GM12878 (cell line): ENCODE data around the gene INSIG1. TPM values are rescaled to one million over a fixed set of nuclear protein-coding genes. Genes with fewer than 3 reads are reported as not detected.

Experiments
- ATAC-seq: fragments of 200-7000 bp; cut with Tn5 transposase; 3 replicates; pipeline ENCODE4 v1.9.1; 2020; ENCODE audit warnings: mild to moderate bottlenecking, moderate library complexity
- BruUV-seq: library from RNA; stranded (reverse); fragments of 400-500 nt; replicated peaks from 2 replicates; lab custom pipeline; 2021; lab: Mats Ljungman, UMichigan
- CTCF ChIA-PET: fragments of 300-600 bp; sonication (Branson Sonifier 250); formaldehyde crosslinking; extraction: SDS; loops from one replicate; lab custom pipeline; 2021; ENCODE audit warnings: inconsistent platforms; lab: Yijun Ruan, JAX
- POLR2A ChIA-PET: fragments of 350-600 bp; formaldehyde crosslinking; extraction: SDS; loops from one replicate; lab custom pipeline; 2021; ENCODE audit warnings: inconsistent platforms; lab: Charles Lee
- RAD21 ChIA-PET: fragments of 300-600 bp; sonication (Branson Sonifier 250); formaldehyde crosslinking; loops from one replicate; lab custom pipeline; 2023; ENCODE audit warnings: antibody characterized with exemption; ENCODE audit not compliant: unreplicated experiment; lab: Charles Lee
- SMC1A ChIA-PET: fragments of 300-600 bp; sonication (Branson Sonifier 250); formaldehyde crosslinking; loops from one replicate; lab custom pipeline; 2023; ENCODE audit not compliant: unreplicated experiment, uncharacterized antibody; lab: Charles Lee
- DNase-seq: peaks from one replicate; pipeline ENCODE4 v3.0.0-alpha.2; 2011; ENCODE audit warnings: low read depth, low spot score
- FAIRE-seq: peaks from 3 replicates; lab custom pipeline; 2011; peaks lifted over from hg19 to GRCh38; lab: Jason Lieb, UNC
- H2AFZ ChIP-seq: 2 replicates; pipeline ENCODE4 v1.6.0; 2011; ENCODE audit warnings: low read depth, low read length, control low read depth; ENCODE audit not compliant: control insufficient read depth
- H3K27ac ChIP-seq: 2 replicates; pipeline ENCODE4 v1.5.1; 2011; ENCODE audit warnings: control low read depth; ENCODE audit not compliant: control insufficient read depth, insufficient read depth
- H3K27me3 ChIP-seq, 2 experiments: replicated peaks in 1 of 2; 2 replicates each; pipeline versions ENCODE4 v1.6.0 to v1.6.1; 2011; ENCODE audit warnings: low read length in 1 of 2; ENCODE audit not compliant: control insufficient read depth in 2 of 2, insufficient read depth in 2 of 2
- H3K36me3 ChIP-seq, 2 experiments: 2 replicates each; pipeline ENCODE4 v1.5.1; 2011; ENCODE audit warnings: low read length in 1 of 2; ENCODE audit not compliant: control insufficient read depth in 2 of 2, insufficient read depth in 2 of 2
- H3K4me1 ChIP-seq: 2 replicates; pipeline ENCODE4 v1.6.1; 2011; ENCODE audit warnings: mild to moderate bottlenecking, low read length, moderate library complexity, mixed read lengths; ENCODE audit not compliant: control insufficient read depth, insufficient read depth
- H3K4me2 ChIP-seq: 2 replicates; pipeline ENCODE4 v1.6.0; 2011; ENCODE audit warnings: control low read depth; ENCODE audit not compliant: control insufficient read depth, insufficient read depth
- H3K4me3 ChIP-seq: fragments of 200-600 bp; sonication (generic); 2 replicates; pipeline ENCODE4 v1.5.1; 2016
- H3K79me2 ChIP-seq: 2 replicates; pipeline ENCODE4 v1.6.0; 2011; ENCODE audit warnings: low read length; ENCODE audit not compliant: control insufficient read depth, insufficient read depth
- H3K9ac ChIP-seq: 2 replicates; pipeline ENCODE4 v1.8.0; 2011; ENCODE audit warnings: low read length, control low read depth, mixed read lengths; ENCODE audit not compliant: control insufficient read depth, insufficient read depth
- H3K9me3 ChIP-seq: replicated peaks from 3 replicates; pipeline ENCODE4 v1.5.1; 2011; ENCODE audit warnings: mild to moderate bottlenecking, low read length; ENCODE audit not compliant: control insufficient read depth, insufficient read depth
- H4K20me1 ChIP-seq: 2 replicates; pipeline ENCODE4 v1.6.0; 2011; ENCODE audit not compliant: control insufficient read depth, insufficient read depth
- KLF5 ChIP-seq: fragments of 450-650 bp; IDR thresholded peaks from 2 replicates; pipeline ENCODE4 v1.6.1; 2014; ENCODE audit warnings: mild to moderate bottlenecking; ENCODE audit not compliant: partially characterized antibody
- LARP7 ChIP-seq: fragments of 450-650 bp; IDR thresholded peaks from 2 replicates; pipeline ENCODE4 v1.6.1; 2017; ENCODE audit warnings: mild to moderate bottlenecking
- MTA2 ChIP-seq: fragments of 450-650 bp; IDR thresholded peaks from 2 replicates; pipeline ENCODE4 v1.6.1; 2016; ENCODE audit warnings: low read depth, mild to moderate bottlenecking, moderate library complexity
- NFYB ChIP-seq: IDR thresholded peaks from 2 replicates; pipeline ENCODE4 v1.6.1; 2011; ENCODE audit warnings: low read depth, mild to moderate bottlenecking, low read length, improper control_type of control experiment, moderate library complexity; ENCODE audit not compliant: insufficient read depth
- POU2F2 ChIP-seq: IDR thresholded peaks from 3 replicates; pipeline ENCODE4 v1.6.1; 2011; ENCODE audit warnings: low read depth, mild to moderate bottlenecking, low read length, borderline replicate concordance
- PRDM15 ChIP-seq: fragments of 450-650 bp; formaldehyde crosslinking; IDR thresholded peaks from 2 replicates; pipeline ENCODE4 v1.4.0; 2020; ENCODE audit warnings: mild to moderate bottlenecking, moderate library complexity
- RB1 ChIP-seq: fragments of 450-650 bp; formaldehyde crosslinking; IDR thresholded peaks from 2 replicates; pipeline ENCODE4 v1.6.1; 2017; ENCODE audit warnings: mild to moderate bottlenecking, borderline replicate concordance
- SMAD5 ChIP-seq: IDR thresholded peaks from 2 replicates; pipeline ENCODE4 v1.6.1; 2016; ENCODE audit warnings: antibody characterized with exemption, low read depth
- STAT1 ChIP-seq: fragments of 450-650 bp; conservative IDR thresholded peaks from 2 replicates; pipeline ENCODE4 v1.6.1; 2014; ENCODE audit warnings: antibody characterized with exemption, mild to moderate bottlenecking
- ZBTB11 ChIP-seq: fragments of 450-650 bp; formaldehyde crosslinking; IDR thresholded peaks from 2 replicates; pipeline ENCODE4 v1.5.0; 2022; ENCODE audit warnings: mild to moderate bottlenecking, missing genetic modification characterization
- WGBS: methylation state at CpG from one replicate; pipeline ENCODE4 v1.1.6; 2016; ENCODE audit warnings: low lambda C conversion rate; ENCODE audit not compliant: insufficient replicate concordance, insufficient coverage; ENCODE audit errors: missing lambda C conversion rate; 5-methylcytosine and 5-hydroxymethylcytosine counted together
- in situ Hi-C: fragments of 300-500 bp; cut with MboI; formaldehyde crosslinking; loops from 9 replicates; pipeline ENCODE4 v1.14.3; 2018; ENCODE audit warnings: mixed read lengths
- intact Hi-C: fragments of 100-400 bp; cut with micrococcal nuclease; formaldehyde crosslinking; loops from one replicate; pipeline ENCODE4 v1.14.2; 2022; ENCODE audit not compliant: unreplicated experiment
- polyA plus RNA-seq, 11 experiments: library from polyadenylated mRNA; depleted of rRNA in 4 of 11; unstranded in 6 of 11; stranded (reverse) in 5 of 11; fragments of >200 nt; fragmentation: Nextera tagmentation in 4 of 11; fragmentation: Illumina TruSeq in 1 of 11; extraction: Ambion mirVana in 4 of 11; extraction: Trizol in 1 of 11; gene quantifications; 1 replicate in 1 of 11; 2 replicates in 10 of 11; pipeline versions ENCODE4 v1.2.1 to v1.2.3, GENCODE V29; 2011 to 2016; ENCODE audit warnings: inconsistent platforms in 2 of 11, missing spikeins in 2 of 11, low read depth in 1 of 11
- total RNA-seq, 4 experiments: library from RNA; depleted of rRNA in 3 of 4; stranded (reverse); fragments of >200 nt in 3 of 4; fragmentation: Illumina TruSeq in 1 of 4; extraction: Trizol in 1 of 4; gene quantifications; 2 replicates each; pipeline versions ENCODE4 v1.2.1 to v1.2.3, GENCODE V29; 2013 to 2021

INSIG1 gene
- total and polyA plus RNA-seq, 10 of the 15 experiments (the other 5 are each of a cell fraction or from before 2014, with no cell fraction given): 29.6 to 168 (median 91.1) TPM

- BruUV-seq: no TSS peak
- Histone ChIP-seq H3K9me3 (no peaks in the 10 kb centered on the region), H3K4me3 (no peak overlapping the region), H3K36me3 (peaks cover 12 to 50% of the 10 kb centered on the region in 2 experiments), H2AFZ (no peak overlapping the region), H3K27ac (no peak overlapping the region), H3K4me1 (peaks cover 6% of the 10 kb centered on the region), H3K9ac (no peak overlapping the region), H3K4me2 (no peak overlapping the region), H3K27me3 (no peaks in the 10 kb centered on the region), H4K20me1 (peaks cover 4% of the 10 kb centered on the region; the same call in 1 of the 2 replicates), H3K79me2 (peaks cover 43% of the 10 kb centered on the region)
- ChIA-PET POLR2A (interaction anchor here (0.6 to 1.8 kb wide), 4 partner anchors 17 to 300 kb away, joined by 4 to 5 read pairs (median 4); no protein-coding TSS in a partner anchor), RAD21 (interaction anchor here (0.6 kb wide), 1 partner anchor 20 kb away, joined by 3 read pairs; no protein-coding TSS in a partner anchor), SMC1A (no interaction called here), CTCF (interaction anchor here (0.6 to 1.3 kb wide), 4 partner anchors 41 to 377 kb away, joined by 3 read pairs; no protein-coding TSS in a partner anchor)
- TF ChIP-seq POU2F2 (no peak), RB1 (no peak), KLF5 (no peak), PRDM15 (no peak), STAT1 (no peak), SMAD5 (no peak), LARP7 (no peak), ZBTB11 (CRISPR knock-in tag) (no peak), MTA2 (no peak), NFYB (no peak)
- intact Hi-C loops: no loop called here
- DNase-seq (no peak), FAIRE-seq (no peak), ATAC-seq (no peak)
- WGBS: 94% methylated on average over 9 of the region's 10 CpGs
- in situ Hi-C loops: no loop called here
Observed at GRCh38 chr7:155303897-155304296, 6.2 kb downstream of the INSIG1 start.
